ENCODE results near the gene CMC2.

GRCh38 chr16:80958284-80958683 is 48.4 kb downstream of the CMC2 start:
- no peak for TF ChIP-seq EZH2 (IDR thresholded peaks at IDR 0.05)
- TF ChIP-seq POLR2AphosphoS5 (IDR thresholded peaks at IDR 0.05; ENCODE audit: borderline replicate concordance, low read depth, low read length), result no peak
